Motor neuron (in vitro differentiated cells): Measurements from ENCODE around the gene DEDD2. TPM values are rescaled to one million over a fixed set of nuclear protein-coding genes. Genes with fewer than 3 reads are reported as not detected.

Source experiments
- ATAC-seq, 8 experiments: fragments of 200-7000 bp; cut with Tn5 transposase; replicated peaks in 6 of 8; 2 replicates each; pipeline ENCODE4 v1.8.0; 2021; ENCODE audit warnings: mild to moderate bottlenecking in 8 of 8, moderate library complexity in 8 of 8
- H3K27ac ChIP-seq, 2 donors: fragments of 250-450 bp; sonication (Bioruptor Pico); 2 replicates each; pipeline ENCODE4 v1.9.0; 2021; ENCODE audit warnings: antibody characterized with exemption in 2 of 2, mild to moderate bottlenecking in 2 of 2, moderate library complexity in 1 of 2
- H3K4me1 ChIP-seq, 2 donors: fragments of 250-450 bp; sonication (Bioruptor Pico); replicated peaks in 1 of 2; 2 replicates each; pipeline ENCODE4 v1.6.1; 2021; ENCODE audit warnings: antibody characterized with exemption in 2 of 2, mild to moderate bottlenecking in 2 of 2, moderate library complexity in 1 of 2
- H3K4me3 ChIP-seq, 5 donors: fragments of 250-450 bp; sonication (Bioruptor Pico); 2 replicates each; pipeline ENCODE4 v1.9.0; 2021; ENCODE audit warnings: antibody characterized with exemption in 5 of 5, mild to moderate bottlenecking in 5 of 5, moderate library complexity in 4 of 5
- WGBS, 10 experiments: fragments of 450-650 bp; shearing (Covaris generic); methylation state at CpG; one replicate each; pipeline ENCODE4 v1.0.0; 2022; 5-methylcytosine and 5-hydroxymethylcytosine counted together
- in situ Hi-C, 9 experiments: fragments of 400-800 bp; cut with MboI; loops; one replicate each; pipeline ENCODE4 v1.15.0; 2021; ENCODE audit warnings: low sequenced_read_pairs in 9 of 9, low pct_unique_long_range_greater_than_20kb in 2 of 9; ENCODE audit not compliant: unreplicated experiment in 9 of 9
- total RNA-seq, 8 experiments: library from RNA; unstranded; fragments of 300-600 nt; gene quantifications; 2 replicates each; pipeline versions ENCODE4 v1.2.3 to v1.2.4, GENCODE V29; 2022

Gene DEDD2
- total RNA-seq, 8 experiments from 2014 or later: 17.9 to 35.9 (median 24.7) TPM

GRCh38 chr19:42252365-42253244 lies 35.1 kb upstream of the DEDD2 start:
- peak overlapping the region; percentile 59 to 96 (median 72) for H3K4me3 ChIP-seq
- peak overlapping the region; percentile 76 to 90 for H3K27ac ChIP-seq
- in situ Hi-C loops: no loop called here
- 0 to 7% (median 0%) methylated on average over 1 to 4 of the region's 27 CpGs; no CpG with 5 or more reads in 7 of the 10 experiments for WGBS, 10 experiments
- peak in 7 of 8 experiments; percentile 0 to 45 (median 20) for ATAC-seq
- H3K4me1 ChIP-seq: peaks cover 27 to 33% of the 10 kb centered on the region in 2 donors

- no peak for ATAC-seq
- in situ Hi-C loops: no loop called here
- Histone ChIP-seq H3K4me1 (peaks cover 27 to 33% of the 10 kb centered on the region in 2 donors), H3K27ac (peak overlapping the region; percentile 1 to 76), H3K4me3 (peak overlapping the region in 4 of 5 donors; percentile 59 to 96 (median 70))
- 83 to 100% (median 100%) methylated on average over 1 of the region's 4 CpGs; no CpG with 5 or more reads in 6 of the 10 experiments for WGBS, 10 experiments
Measured at GRCh38 chr19:42251572-42252358, 34.3 kb upstream of the DEDD2 start.

- 20 to 73% methylated on average over 1 to 3 of the region's 19 CpGs; no CpG with 5 or more reads in 8 of the 10 experiments for WGBS, 10 experiments
- Histone ChIP-seq H3K27ac (peak overlapping the region; percentile 63 to 72), H3K4me1 (peaks cover 29 to 31% of the 10 kb centered on the region in 2 donors), H3K4me3 (peak overlapping the region in 2 of 5 donors; percentile 7 to 21)
- in situ Hi-C loops: no loop called here
- peak in 6 of 8 experiments; percentile 2 to 30 (median 21) for ATAC-seq
Measured at GRCh38 chr19:42250666-42251531, 33.4 kb upstream of the DEDD2 start.

- Histone ChIP-seq H3K27ac (peak overlapping the region in 1 of 2 donors; percentile 72), H3K4me3 (no peak overlapping the region), H3K4me1 (peaks cover 26 to 32% of the 10 kb centered on the region in 2 donors)
- in situ Hi-C loops: no loop called here
- 90% methylated on average over 4 of the region's 15 CpGs; no CpG with 5 or more reads in 9 of the 10 experiments for WGBS, 10 experiments
- no peak for ATAC-seq
Measured at GRCh38 chr19:42250183-42250665, 32.7 kb upstream of the DEDD2 start.

GRCh38 chr19:42249769-42250168 lies 32.3 kb upstream of the DEDD2 start:
- 70 to 100% (median 100%) methylated on average over 1 to 3 of the region's 6 CpGs; no CpG with 5 or more reads in 3 of the 10 experiments for WGBS, 10 experiments
- Histone ChIP-seq H3K4me3 (no peak overlapping the region), H3K27ac (no peak overlapping the region), H3K4me1 (peaks cover 28 to 32% of the 10 kb centered on the region in 2 donors)
- in situ Hi-C loops: no loop called here
- no peak for ATAC-seq

- ATAC-seq: no peak
- in situ Hi-C loops: no loop called here
Measured at GRCh38 chr19:42249149-42249750, 31.8 kb upstream of the DEDD2 start.

GRCh38 chr19:42248270-42249148 lies 31.0 kb upstream of the DEDD2 start:
- 100% methylated on average over 2 to 5 of the region's 41 CpGs; no CpG with 5 or more reads in 7 of the 10 experiments for WGBS, 10 experiments
- Histone ChIP-seq H3K4me1 (peaks cover 36 to 41% of the 10 kb centered on the region in 2 donors), H3K27ac (no peak overlapping the region), H3K4me3 (no peak overlapping the region)
- in situ Hi-C loops: no loop called here
- ATAC-seq: no peak

More at GRCh38 chr19:42249149-42249750, 31.8 kb upstream of the DEDD2 start:
- H3K27ac ChIP-seq: no peak overlapping the region
- H3K4me3 ChIP-seq: no peak overlapping the region
- peaks cover 29 to 34% of the 10 kb centered on the region in 2 donors for H3K4me1 ChIP-seq
- 92 to 100% (median 100%) methylated on average over 1 to 5 of the region's 36 CpGs; no CpG with 5 or more reads in 7 of the 10 experiments for whole genome bisulfite sequencing, 10 experiments

GRCh38 chr19:42247640-42248199 lies 30.2 kb upstream of the DEDD2 start:
- ATAC-seq: no peak
- no CpG with 5 or more reads among the region's 6 CpGs for WGBS, 10 experiments
- in situ Hi-C loops: no loop called here

GRCh38 chr19:42246922-42247639 lies 29.6 kb upstream of the DEDD2 start:
- no peak for ATAC-seq
- Histone ChIP-seq H3K27ac (no peak overlapping the region), H3K4me1 (peaks cover 25 to 34% of the 10 kb centered on the region in 2 donors), H3K4me3 (no peak overlapping the region)
- WGBS, 10 experiments: 80 to 90% (median 87%) methylated on average over 1 to 2 of the region's 7 CpGs; no CpG with 5 or more reads in 6 of the 10 experiments
- in situ Hi-C loops: no loop called here

More at GRCh38 chr19:42247640-42248199, 30.2 kb upstream of the DEDD2 start:
- H3K4me1 ChIP-seq: peaks cover 32 to 41% of the 10 kb centered on the region in 2 donors
- H3K4me3 ChIP-seq: no peak overlapping the region
- H3K27ac ChIP-seq: no peak overlapping the region

- in situ Hi-C loops: no loop called here
- no peak overlapping the region for H3K27ac ChIP-seq
- WGBS, 10 experiments: 0 to 100% (median 30%) methylated on average over 1 to 8 of the region's 10 CpGs; no CpG with 5 or more reads in 7 of the 10 experiments
- no peak overlapping the region for H3K4me3 ChIP-seq
- no peak for ATAC-seq
- peaks cover 21 to 29% of the 10 kb centered on the region in 2 donors for H3K4me1 ChIP-seq
Measured at GRCh38 chr19:42246143-42246921, 28.9 kb upstream of the DEDD2 start.
